GM18502 (cell line): ENCODE data around the gene GOLGA8N.
A peak's percentile ranks its signal among the peaks of the same experiment; 100 is the strongest.
"Not testable (repeated sequence)": the region's sequence is repeated elsewhere in the genome, so short reads cannot be mapped to it uniquely, and the experiment has no call there.

ENCODE experiments used
- ATAC-seq: cut with Tn5 transposase; IDR thresholded peaks from one replicate; pipeline ENCODE4 v1.9.1; 2021; ENCODE audit warnings: mild to moderate bottlenecking; ENCODE audit not compliant: unreplicated experiment, poor library complexity

Gene GOLGA8N

DNA sequence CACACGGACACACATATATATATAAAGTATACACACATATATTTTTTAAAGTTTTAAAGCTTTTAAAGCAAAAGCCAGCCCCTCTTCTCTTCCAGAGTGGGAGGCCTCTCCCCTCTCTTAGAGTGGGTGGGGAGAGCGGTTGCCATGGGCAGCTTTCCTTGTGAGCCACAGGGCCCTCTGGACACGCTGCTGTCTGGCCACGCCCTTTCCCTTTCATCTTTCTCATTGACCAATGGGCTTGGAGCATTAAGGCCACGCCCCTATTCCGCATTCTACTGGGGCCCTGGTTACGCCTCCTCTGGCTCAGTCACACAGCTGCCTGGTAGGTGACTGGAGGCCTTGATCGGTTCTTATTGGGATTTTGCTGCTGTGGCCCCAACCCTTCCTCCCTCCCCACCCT is at the start of gene GOLGA8N:
Gene GOLGA8N, plus strand, starts transcription at position 306 of the 400 bp plus-strand sequence.
- ATAC-seq, result not testable (repeated sequence)

- not testable (repeated sequence) for ATAC-seq
Observed at GRCh38 chr15:32543456-32543855, 49.8 kb upstream of the GOLGA8N start.

DNA sequence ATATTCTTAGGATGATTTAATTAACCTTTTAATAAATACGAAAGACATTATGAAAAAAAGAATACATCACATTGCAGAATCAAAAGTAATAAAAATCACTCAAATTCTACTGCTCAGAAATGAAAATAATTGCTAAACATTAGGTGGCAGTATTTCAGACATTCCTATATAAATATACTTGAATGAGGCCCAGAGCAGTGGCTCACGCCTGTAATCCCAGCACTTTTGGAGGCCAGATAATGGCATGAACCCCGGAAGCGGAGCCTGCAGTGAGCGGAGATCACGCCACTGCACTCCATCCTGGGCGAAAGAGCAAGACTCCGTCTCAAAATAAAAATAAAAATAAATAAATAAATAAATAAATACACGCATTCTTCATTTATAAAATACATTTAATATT is 48.1 kb upstream of the GOLGA8N start:
- not testable (repeated sequence) for ATAC-seq

GRCh38 chr15:32554587-32554986 is 38.7 kb upstream of the GOLGA8N start:
- not testable (repeated sequence) for ATAC-seq

GRCh38 chr15:32562198-32562597 is 31.1 kb upstream of the GOLGA8N start:
- ATAC-seq, result not testable (repeated sequence)

DNA sequence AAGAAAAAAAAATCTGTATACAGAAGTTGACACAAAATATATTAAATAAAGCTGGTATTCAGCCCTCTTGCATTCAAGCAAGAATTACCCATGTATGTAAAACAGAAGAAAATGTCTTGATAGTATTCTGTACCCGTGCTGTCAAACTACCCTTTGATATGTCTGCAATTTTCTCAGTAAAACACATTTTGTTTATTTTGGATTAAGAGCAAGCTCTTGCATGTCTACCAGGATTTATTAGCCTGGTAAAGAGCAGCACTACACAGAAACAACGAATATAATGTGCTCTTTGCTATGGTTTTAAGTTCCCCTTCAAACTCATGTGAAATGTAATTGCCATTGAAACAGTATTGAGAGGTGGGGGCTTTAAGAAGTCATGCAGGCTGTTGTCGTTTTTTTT is 24.3 kb upstream of the GOLGA8N start:
- ATAC-seq, result not testable (repeated sequence)

DNA sequence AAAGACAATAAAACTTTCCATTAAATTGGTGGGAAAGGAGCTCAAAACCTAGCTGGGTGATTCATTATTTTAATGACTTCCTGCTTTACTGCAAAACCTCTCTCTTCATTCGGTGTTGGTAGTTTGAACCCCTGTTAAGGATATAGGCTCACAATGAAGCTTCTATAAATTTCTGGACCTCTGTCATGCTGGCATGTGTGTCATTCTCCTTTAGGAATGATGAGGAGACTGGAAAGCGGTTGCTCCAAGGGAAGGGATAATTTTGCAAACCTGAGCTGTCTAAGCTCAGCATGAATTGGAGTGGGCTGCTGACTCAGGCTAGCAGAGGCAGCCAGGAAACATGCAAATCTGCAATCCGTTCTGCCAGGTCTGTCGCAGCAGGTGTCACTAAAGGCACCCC is 14.8 kb upstream of the GOLGA8N start:
- not testable (repeated sequence) for ATAC-seq

DNA sequence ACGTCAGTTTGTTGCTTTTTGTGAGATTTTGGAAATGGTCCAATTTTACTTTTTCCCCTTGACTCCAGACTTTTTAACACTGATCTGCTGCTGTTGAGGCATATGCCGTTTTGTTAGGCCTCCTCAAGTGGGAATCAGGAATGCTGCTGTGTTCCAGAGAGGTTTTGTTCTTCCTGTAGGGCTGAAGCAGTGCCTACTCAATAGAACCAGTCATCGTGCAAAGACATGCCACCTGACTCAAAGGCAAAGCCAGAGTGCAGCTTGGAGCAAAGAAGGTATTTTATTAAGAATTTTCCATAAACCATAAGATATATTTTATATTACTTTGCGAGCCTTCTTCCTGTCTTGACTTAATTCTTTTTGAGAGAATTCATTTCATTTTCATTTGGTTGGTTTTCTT is 7.4 kb upstream of the GOLGA8N start:
- ATAC-seq, result not testable (repeated sequence)

GRCh38 chr15:32609518-32609917 is 16.3 kb downstream of the GOLGA8N start:
- ATAC-seq, result not testable (repeated sequence)

DNA sequence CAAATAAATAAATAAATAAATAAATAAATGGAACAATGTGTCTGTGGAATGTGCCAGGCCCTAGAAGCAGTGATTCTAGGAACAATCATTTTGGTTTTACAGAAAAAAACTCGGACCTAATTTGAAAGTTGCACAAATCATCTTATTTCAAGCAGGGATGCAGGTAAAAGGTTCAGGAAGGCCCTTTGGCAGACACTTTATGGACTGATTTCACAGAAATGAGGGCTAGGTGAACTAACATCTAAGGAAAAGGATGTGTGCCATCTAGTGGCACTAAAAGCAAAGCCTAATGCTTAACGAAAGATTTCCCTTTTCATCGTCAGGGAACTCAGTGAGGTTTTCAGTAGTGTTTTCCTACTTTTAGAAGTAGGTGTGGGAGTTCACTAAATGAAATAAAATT is 17.5 kb downstream of the GOLGA8N start:
- ATAC-seq, result not testable (repeated sequence)

GRCh38 chr15:32614712-32615050 is 21.4 kb downstream of the GOLGA8N start:
- ATAC-seq, result peak; percentile 25

DNA sequence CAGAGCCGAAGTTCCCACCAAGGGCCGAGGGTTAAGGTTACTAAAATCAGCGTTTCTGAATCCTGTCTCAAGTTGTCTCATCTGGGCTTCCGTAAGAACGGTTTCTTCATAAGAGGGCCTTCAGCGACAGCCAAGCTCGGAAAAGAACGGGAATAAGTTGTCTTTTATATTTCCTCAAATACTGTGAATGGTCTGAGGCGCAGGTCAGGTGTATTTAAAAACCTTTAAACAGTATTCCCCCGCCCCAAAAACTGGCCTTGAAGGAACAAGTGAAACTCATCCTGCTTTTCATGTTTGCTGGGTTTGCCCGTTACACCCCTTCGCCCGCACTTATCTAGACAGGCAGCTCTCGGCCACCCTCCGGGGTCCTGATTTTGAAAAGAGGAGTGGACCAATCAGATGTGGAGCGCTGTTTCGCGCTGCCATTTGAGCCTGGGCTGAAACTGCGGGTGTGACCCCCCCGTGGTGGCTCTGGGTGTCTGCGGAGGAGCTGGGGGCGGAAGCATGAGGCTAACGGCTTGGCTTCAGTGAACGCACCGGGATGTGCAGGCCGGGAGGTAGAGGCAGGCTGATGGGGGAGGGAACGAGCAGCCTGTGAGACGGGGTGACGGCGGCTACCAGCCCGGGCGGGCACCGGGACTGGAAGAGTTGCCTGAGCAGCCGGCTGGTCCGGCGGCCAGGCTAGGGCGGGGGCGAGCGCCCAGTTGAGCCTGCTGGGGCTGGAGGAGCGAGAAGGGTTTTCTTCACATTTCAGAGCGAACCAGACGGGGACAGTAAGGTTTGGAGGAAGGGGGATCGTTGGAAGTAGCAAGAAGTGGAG is 22.0 kb downstream of the GOLGA8N start, which contains the start of gene ARHGAP11A:
Gene ARHGAP11A, plus strand, starts transcription at position 454 of the 820 bp plus-strand sequence. CDS start 708 bp downstream, outside the sequence.
- peak; percentile 70 for ATAC-seq

GRCh38 chr15:32615871-32616426 is 22.7 kb downstream of the GOLGA8N start:
- ATAC-seq, result peak; percentile 15

- no peak for ATAC-seq
Observed at GRCh38 chr15:32636410-32636809, 43.2 kb downstream of the GOLGA8N start.

- peak; percentile 57 for ATAC-seq
Observed at GRCh38 chr15:32636908-32637567, 43.8 kb downstream of the GOLGA8N start.

DNA sequence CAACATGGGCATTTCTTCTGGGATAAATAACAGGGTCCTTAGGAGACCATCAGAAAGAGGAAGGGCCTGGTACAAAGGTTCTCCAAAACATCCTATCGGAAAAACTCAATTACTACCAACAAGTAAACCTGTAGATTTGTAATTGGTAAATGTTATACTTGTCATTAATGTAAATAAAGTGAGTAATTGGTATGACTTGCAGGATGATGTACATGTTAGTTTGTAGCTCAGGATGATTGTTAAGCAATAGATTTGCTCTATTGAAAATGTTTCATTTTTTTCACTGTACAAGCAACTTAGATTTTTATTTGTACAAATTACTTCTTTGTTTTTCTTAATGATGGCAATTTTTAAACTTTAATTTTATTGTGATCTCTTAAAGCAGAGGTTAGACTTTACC is 44.4 kb downstream of the GOLGA8N start:
- ATAC-seq, result no peak

GRCh38 chr15:32641517-32642059 is 48.3 kb downstream of the GOLGA8N start, which contains the start of gene SCG5:
Gene SCG5 (plus strand): TSS chr15:32641710. CDS start chr15:32643593, 1,883 bp downstream.
- no peak for ATAC-seq

GRCh38 chr15:32642667-32643435 is 49.6 kb downstream of the GOLGA8N start:
- ATAC-seq, result no peak

DNA sequence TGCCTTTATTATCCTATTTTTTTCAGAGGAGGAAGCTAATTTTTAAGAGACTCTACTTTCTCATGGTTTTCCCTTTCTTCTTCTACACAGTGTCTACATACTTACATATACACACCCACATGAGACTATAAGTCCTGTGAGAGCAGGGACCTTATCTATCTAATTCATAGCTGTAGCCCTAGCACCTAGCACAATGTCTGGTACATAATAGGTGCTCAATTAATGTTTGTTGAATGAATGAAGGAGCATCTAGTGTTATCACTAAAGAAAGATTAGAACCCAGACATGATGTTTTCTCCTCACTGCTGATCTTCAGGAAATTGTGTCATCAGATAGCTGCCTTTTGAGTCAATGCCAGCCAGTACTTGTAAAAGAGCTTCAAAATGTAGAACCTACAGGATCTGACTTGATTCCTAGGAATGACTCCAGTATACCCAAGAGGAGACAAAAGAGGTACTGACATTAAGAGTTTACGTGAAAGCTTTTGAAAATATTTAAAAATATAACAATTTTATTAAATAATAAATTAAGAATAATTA is 50.7 kb downstream of the GOLGA8N start:
- ATAC-seq, result no peak

DNA sequence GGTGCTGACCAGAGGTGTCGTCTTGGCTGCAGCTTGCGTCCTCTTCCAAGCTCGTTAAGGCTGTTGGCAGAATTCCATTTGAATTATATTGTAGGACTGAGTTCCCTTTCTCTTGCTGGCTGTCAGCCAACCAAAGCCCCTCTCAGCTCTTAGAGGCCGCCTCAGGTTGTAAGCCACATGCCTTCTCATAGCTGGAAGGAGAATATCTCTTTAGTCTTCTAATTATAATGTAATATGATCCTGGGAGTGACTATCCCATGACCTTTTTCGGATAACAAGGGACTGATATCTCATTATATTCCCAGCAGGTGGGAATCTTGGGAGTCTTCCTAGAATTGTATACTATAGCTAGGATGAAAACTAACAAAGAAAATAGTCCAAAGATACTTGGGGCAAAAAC is 53.0 kb downstream of the GOLGA8N start:
- no peak for ATAC-seq
